NCI-H82 (cell line): ENCODE results near the gene TBX18.
A peak's percentile ranks its signal among the peaks of the same experiment; 100 is the strongest.

Experiments
- DNase-seq: peaks from one replicate; lab custom pipeline; 2025; lab: John Stamatoyannopoulos, UW

Gene TBX18

GRCh38 chr6:84764332-84765049 lies at the start of gene TBX18:
Gene TBX18 (minus strand): TSS chr6:84764598. CDS start chr6:84764181, 417 bp downstream.
- DNase-seq = peak; percentile 89

GRCh38 chr6:84811351-84811750 lies 47.0 kb upstream of the TBX18 start:
- no peak for DNase-seq

- DNase-seq = no peak
Observed at GRCh38 chr6:84809455-84809854, 45.1 kb upstream of the TBX18 start.

- DNase-seq = no peak
Observed at GRCh38 chr6:84808491-84809061, 44.2 kb upstream of the TBX18 start.

GRCh38 chr6:84805145-84805544 lies 40.7 kb upstream of the TBX18 start:
- no peak for DNase-seq

- no peak for DNase-seq
Observed at GRCh38 chr6:84804720-84805119, 40.3 kb upstream of the TBX18 start.

- no peak for DNase-seq
Observed at GRCh38 chr6:84801250-84801649, 36.9 kb upstream of the TBX18 start.

GRCh38 chr6:84798257-84798656 lies 33.9 kb upstream of the TBX18 start:
- no peak for DNase-seq

GRCh38 chr6:84796343-84796742 lies 31.9 kb upstream of the TBX18 start:
- no peak for DNase-seq

GRCh38 chr6:84791927-84792326 lies 27.5 kb upstream of the TBX18 start:
- no peak for DNase-seq

- DNase-seq = no peak
Observed at GRCh38 chr6:84791233-84791632, 26.8 kb upstream of the TBX18 start.

GRCh38 chr6:84789170-84789569 lies 24.8 kb upstream of the TBX18 start:
- DNase-seq = no peak

- no peak for DNase-seq
Observed at GRCh38 chr6:84788689-84789088, 24.3 kb upstream of the TBX18 start.

GRCh38 chr6:84785671-84786070 lies 21.3 kb upstream of the TBX18 start:
- DNase-seq = no peak

- DNase-seq = no peak
Observed at GRCh38 chr6:84779917-84780316, 15.5 kb upstream of the TBX18 start.

- DNase-seq = no peak
Observed at GRCh38 chr6:84779380-84779779, 15.0 kb upstream of the TBX18 start.

- no peak for DNase-seq
Observed at GRCh38 chr6:84777888-84778287, 13.5 kb upstream of the TBX18 start.

- DNase-seq = no peak
Observed at GRCh38 chr6:84776392-84776791, 12.0 kb upstream of the TBX18 start.

- no peak for DNase-seq
Observed at GRCh38 chr6:84775751-84776150, 11.4 kb upstream of the TBX18 start.

GRCh38 chr6:84774985-84775284 lies 10.5 kb upstream of the TBX18 start:
- DNase-seq = no peak

- DNase-seq = peak; percentile 40
Observed at GRCh38 chr6:84774157-84774984, 10.0 kb upstream of the TBX18 start.

GRCh38 chr6:84773431-84774156 lies 9.2 kb upstream of the TBX18 start:
- peak; percentile 20 for DNase-seq

- no peak for DNase-seq
Observed at GRCh38 chr6:84773133-84773430, 8.7 kb upstream of the TBX18 start.
